GM12874 (cell line): ENCODE results near the gene GLCE.

Experiments
- TF ChIP-seq, protein P1 (sequence below): IDR thresholded peaks from 2 replicates; pipeline ENCODE4 v1.5.1; 2011; ENCODE audit warnings: low read depth, mild to moderate bottlenecking, control low read depth, low read length, moderate library complexity; ENCODE audit not compliant: insufficient read depth

GLCE gene

GRCh38 chr15:69140306-69140705, 20.1 kb upstream of the GLCE start:
- TF ChIP-seq, protein P1, sequence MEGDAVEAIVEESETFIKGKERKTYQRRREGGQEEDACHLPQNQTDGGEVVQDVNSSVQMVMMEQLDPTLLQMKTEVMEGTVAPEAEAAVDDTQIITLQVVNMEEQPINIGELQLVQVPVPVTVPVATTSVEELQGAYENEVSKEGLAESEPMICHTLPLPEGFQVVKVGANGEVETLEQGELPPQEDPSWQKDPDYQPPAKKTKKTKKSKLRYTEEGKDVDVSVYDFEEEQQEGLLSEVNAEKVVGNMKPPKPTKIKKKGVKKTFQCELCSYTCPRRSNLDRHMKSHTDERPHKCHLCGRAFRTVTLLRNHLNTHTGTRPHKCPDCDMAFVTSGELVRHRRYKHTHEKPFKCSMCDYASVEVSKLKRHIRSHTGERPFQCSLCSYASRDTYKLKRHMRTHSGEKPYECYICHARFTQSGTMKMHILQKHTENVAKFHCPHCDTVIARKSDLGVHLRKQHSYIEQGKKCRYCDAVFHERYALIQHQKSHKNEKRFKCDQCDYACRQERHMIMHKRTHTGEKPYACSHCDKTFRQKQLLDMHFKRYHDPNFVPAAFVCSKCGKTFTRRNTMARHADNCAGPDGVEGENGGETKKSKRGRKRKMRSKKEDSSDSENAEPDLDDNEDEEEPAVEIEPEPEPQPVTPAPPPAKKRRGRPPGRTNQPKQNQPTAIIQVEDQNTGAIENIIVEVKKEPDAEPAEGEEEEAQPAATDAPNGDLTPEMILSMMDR = no peak

DNA sequence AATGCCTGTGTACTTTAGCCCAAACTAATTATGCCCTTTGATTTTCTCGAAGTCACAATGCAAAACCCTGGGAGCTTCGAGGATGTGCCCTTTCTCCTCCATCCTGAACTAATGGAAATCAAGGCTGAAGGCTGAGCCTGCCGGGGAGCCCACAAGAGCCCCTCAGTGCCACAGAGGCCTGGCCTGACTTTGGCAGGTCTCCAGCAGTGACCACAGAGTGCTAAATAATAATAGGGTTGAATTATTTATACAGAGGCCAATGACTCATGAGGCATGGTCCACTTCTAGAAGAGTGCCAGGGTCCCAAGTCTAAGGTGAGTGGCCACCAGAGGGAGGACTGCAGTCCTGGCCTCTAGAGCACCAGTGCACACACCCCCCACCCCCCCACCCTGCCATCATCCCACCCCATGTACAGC, 19.1 kb upstream of the GLCE start:
- TF ChIP-seq, protein P1 = no peak

- TF ChIP-seq, protein P1 = no peak
Measured at GRCh38 chr15:69141833-69142232, 18.6 kb upstream of the GLCE start.

DNA sequence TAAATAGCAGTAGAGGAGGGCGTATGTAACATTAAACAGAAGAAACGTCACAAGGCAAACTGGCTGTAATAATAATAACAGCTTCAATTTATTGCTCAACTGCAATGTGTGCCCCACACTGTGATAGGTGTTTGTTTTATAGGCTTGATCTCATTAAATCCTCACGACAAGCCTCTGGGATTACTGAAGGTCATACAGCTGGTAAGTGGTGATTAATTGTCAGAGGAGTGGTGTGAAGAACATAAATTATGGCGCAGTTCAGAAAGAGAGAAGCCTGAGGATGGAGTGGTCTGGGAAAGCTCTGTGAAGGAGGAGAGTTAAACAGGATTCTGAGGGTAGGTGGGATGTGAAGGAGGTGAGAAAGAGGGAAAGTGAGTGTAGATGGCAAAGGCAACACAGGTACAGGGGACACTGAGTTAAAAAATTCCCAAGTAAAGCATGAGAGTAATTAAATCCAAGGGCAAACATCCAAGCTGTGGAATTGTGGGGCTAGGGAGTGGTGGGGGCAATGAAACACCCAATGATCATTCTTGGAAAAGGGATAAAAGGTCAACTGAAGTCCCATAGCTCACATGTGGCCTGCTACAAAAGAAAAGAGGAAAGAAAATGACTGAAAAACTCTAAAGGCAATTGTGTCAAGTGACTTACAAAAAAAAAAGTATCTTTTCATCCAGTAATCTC, 16.5 kb upstream of the GLCE start:
- TF ChIP-seq, protein P1 = no peak

GRCh38 chr15:69144530-69144929, 15.9 kb upstream of the GLCE start:
- TF ChIP-seq, protein P1 = no peak

DNA sequence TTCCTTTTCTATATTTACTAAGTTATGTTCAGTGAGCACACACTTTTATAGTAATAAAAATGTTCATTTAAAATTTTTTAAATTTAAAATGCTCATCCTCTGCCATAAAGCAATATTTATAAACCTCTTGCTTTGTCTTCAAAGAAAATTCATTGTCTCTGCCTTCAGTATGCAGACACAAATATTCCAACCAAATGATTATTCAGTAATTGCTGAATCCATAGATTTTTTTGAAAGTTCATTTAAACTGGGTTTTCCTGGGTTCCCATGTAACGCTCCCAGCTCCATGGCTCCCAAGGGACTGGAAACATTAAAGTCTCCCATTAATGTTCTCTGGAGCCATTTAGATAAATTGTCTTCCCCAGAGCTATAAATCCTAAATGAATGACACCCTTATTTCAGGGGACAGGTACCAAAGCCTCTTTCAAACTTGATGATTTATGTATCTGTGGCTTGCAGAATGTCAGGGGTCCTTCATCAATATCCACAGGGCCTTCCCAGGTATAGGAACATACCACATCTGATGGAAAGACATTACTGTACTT, 15.2 kb upstream of the GLCE start:
- TF ChIP-seq, protein P1 = no peak

DNA sequence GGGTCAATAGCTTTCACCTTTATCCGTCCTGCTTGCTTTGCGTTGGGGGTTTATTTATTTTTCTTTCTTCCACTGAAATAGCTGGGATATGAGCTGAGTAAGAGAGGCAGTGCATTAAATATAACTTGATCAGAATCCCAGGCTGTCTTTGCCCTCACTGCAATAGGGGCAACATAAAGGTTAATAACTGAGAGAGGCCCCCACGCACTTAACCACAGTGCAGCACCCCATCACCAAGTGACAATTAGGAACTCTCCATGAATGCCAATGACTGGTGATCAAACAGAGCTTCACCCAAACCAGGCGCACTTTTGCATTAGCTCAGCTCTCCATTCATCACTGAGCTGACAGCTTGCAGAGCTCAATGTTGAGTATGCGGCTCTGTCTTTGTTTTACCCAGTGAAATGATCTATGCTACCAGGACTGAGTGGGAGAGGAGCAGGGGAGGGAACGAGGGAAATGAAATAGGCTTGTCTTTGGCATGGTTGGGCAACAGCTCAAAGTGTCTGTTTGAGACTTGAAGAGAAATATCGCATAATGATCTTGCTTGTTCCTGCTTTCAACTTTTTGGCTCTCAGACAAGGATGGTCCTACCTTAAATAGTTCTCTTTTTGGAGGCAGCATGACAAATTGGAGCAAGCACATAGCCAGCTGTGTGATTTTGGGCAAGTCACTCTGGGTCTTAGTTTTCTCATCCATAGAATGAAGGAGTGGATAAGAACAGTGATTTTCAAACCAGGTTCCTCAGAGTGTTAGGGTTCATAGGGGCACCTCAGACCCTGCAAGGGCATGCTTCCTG, 14.5 kb upstream of the GLCE start:
- TF ChIP-seq, protein P1 = no peak
